GM18867 (cell line): ENCODE data around the gene CEACAM19.
"Not testable (repeated sequence)": the region's sequence is repeated elsewhere in the genome, so short reads cannot be mapped to it uniquely, and the experiment has no call there.

Experiments
- ATAC-seq: cut with Tn5 transposase; IDR thresholded peaks from one replicate; pipeline ENCODE4 v1.9.1; 2021; ENCODE audit warnings: mild to moderate bottlenecking, moderate library complexity; ENCODE audit not compliant: unreplicated experiment

Gene CEACAM19

GRCh38 chr19:44645407-44646048 is 25.8 kb upstream of the CEACAM19 start:
- ATAC-seq: no peak

GRCh38 chr19:44646049-44646416 is 25.2 kb upstream of the CEACAM19 start:
- no peak for ATAC-seq

GRCh38 chr19:44647144-44647543 is 24.1 kb upstream of the CEACAM19 start:
- no peak for ATAC-seq

- no peak for ATAC-seq
Observed at GRCh38 chr19:44648631-44649251, 22.5 kb upstream of the CEACAM19 start.

- ATAC-seq: no peak
Observed at GRCh38 chr19:44649578-44650145, 21.6 kb upstream of the CEACAM19 start.

GRCh38 chr19:44653343-44653742 is 17.9 kb upstream of the CEACAM19 start:
- ATAC-seq: no peak

GRCh38 chr19:44653977-44654774 is 17.1 kb upstream of the CEACAM19 start:
- ATAC-seq: peak; percentile 85

- ATAC-seq: peak; percentile 44
Observed at GRCh38 chr19:44657211-44657921, 13.9 kb upstream of the CEACAM19 start.

GRCh38 chr19:44658069-44658733 is 13.1 kb upstream of the CEACAM19 start:
- no peak for ATAC-seq

GRCh38 chr19:44660081-44660480 is 11.2 kb upstream of the CEACAM19 start:
- ATAC-seq: no peak

- ATAC-seq: no peak
Observed at GRCh38 chr19:44661205-44661604, 10.1 kb upstream of the CEACAM19 start.

- no peak for ATAC-seq
Observed at GRCh38 chr19:44661904-44662303, 9.4 kb upstream of the CEACAM19 start.

GRCh38 chr19:44662691-44663385 is 8.4 kb upstream of the CEACAM19 start:
- no peak for ATAC-seq

GRCh38 chr19:44663996-44664395 is 7.3 kb upstream of the CEACAM19 start:
- no peak for ATAC-seq

GRCh38 chr19:44664976-44665375 is 6.3 kb upstream of the CEACAM19 start:
- no peak for ATAC-seq

GRCh38 chr19:44666852-44667556 is 4.3 kb upstream of the CEACAM19 start:
- no peak for ATAC-seq

- ATAC-seq: no peak
Observed at GRCh38 chr19:44668985-44669764, 2.1 kb upstream of the CEACAM19 start.

GRCh38 chr19:44670027-44670426 is 1.3 kb upstream of the CEACAM19 start:
- not testable (repeated sequence) for ATAC-seq

- ATAC-seq: no peak
Observed at GRCh38 chr19:44672226-44672625, 944 bp downstream of the CEACAM19 start.
